ENCODE measurements around the gene TUBD1.

TUBD1 gene

GRCh38 chr17:59837308-59838051 is 55.3 kb downstream of the TUBD1 start:
- no peak overlapping the region for H2AFZ ChIP-seq (ENCODE audit: low read depth, low read length, severe bottlenecking)
- no peaks in the 10 kb centered on the region for H4K20me1 ChIP-seq (ENCODE audit: low read depth, low read length)
- TF ChIP-seq EZH2phosphoT487 (conservative IDR thresholded peaks at IDR 0.05; ENCODE audit: low read length) (no peak), CTCF (IDR thresholded peaks at IDR 0.05; ENCODE audit: insufficient read depth, low read length, poor library complexity, severe bottlenecking) (no peak)
- H3K79me2 ChIP-seq (ENCODE audit: insufficient read depth, low read length) = no peaks in the 10 kb centered on the region
- peak overlapping the region; percentile 13 for H3K4me2 ChIP-seq (ENCODE audit: low read depth, low read length, poor library complexity, severe bottlenecking)
- H3K27ac ChIP-seq (ENCODE audit: low read depth, low read length) = no peak overlapping the region
- H3K4me3 ChIP-seq (ENCODE audit: insufficient read depth, low read length, poor library complexity, severe bottlenecking) = no peak overlapping the region
- H3K9ac ChIP-seq (ENCODE audit: low read length) = no peak overlapping the region
- H3K9me2 ChIP-seq (replicated peaks; ENCODE audit: insufficient read depth, low read length) = no peaks in the 10 kb centered on the region
- 0 out of 2 replicates have a peak, but pooled peaks cover 4% of the 10 kb centered on the region for H3K36me3 ChIP-seq (ENCODE audit: low read length)
- peaks cover 3% of the 10 kb centered on the region; the same call in 1 of the 2 replicates for H3F3A ChIP-seq (ENCODE audit: insufficient read depth)
- no peaks in the 10 kb centered on the region for H3K9me3 ChIP-seq (ENCODE audit: insufficient read depth, low read length)
- no peaks in the 10 kb centered on the region for H3K27me3 ChIP-seq (ENCODE audit: low read length)

- Histone ChIP-seq H3K9me2 (replicated peaks; ENCODE audit: insufficient read depth, low read length) (no peaks in the 10 kb centered on the region), H3K4me2 (ENCODE audit: low read depth, low read length, poor library complexity, severe bottlenecking) (peak overlapping the region; percentile 8), H3F3A (ENCODE audit: insufficient read depth) (peaks cover 6% of the 10 kb centered on the region; the same call in 1 of the 2 replicates), H3K9ac (ENCODE audit: low read length) (no peak overlapping the region), H3K4me3 (ENCODE audit: insufficient read depth, low read length, poor library complexity, severe bottlenecking) (no peak overlapping the region), H4K20me1 (ENCODE audit: low read depth, low read length) (no peaks in the 10 kb centered on the region), H3K79me2 (ENCODE audit: insufficient read depth, low read length) (no peaks in the 10 kb centered on the region), H3K27ac (ENCODE audit: low read depth, low read length) (peak overlapping the region; percentile 53), H2AFZ (ENCODE audit: low read depth, low read length, severe bottlenecking) (no peak overlapping the region), H3K36me3 (ENCODE audit: low read length) (no peaks in the 10 kb centered on the region), H3K9me3 (ENCODE audit: insufficient read depth, low read length) (no peaks in the 10 kb centered on the region), H3K27me3 (ENCODE audit: low read length) (no peaks in the 10 kb centered on the region)
- no peak for TF ChIP-seq EZH2phosphoT487 (conservative IDR thresholded peaks at IDR 0.05; ENCODE audit: low read length)
- TF ChIP-seq CTCF (IDR thresholded peaks at IDR 0.05; ENCODE audit: insufficient read depth, low read length, poor library complexity, severe bottlenecking) = no peak
Measured at GRCh38 chr17:59832883-59833379, 59.8 kb downstream of the TUBD1 start.

GRCh38 chr17:59830846-59831486 is 61.8 kb downstream of the TUBD1 start:
- Histone ChIP-seq H3K9me3 (ENCODE audit: insufficient read depth, low read length) (no peaks in the 10 kb centered on the region), H3K27ac (ENCODE audit: low read depth, low read length) (peak overlapping the region; percentile 48; the same call in 1 of the 2 replicates), H3F3A (ENCODE audit: insufficient read depth) (peaks cover 6% of the 10 kb centered on the region; the same call in 1 of the 2 replicates), H3K4me3 (ENCODE audit: insufficient read depth, low read length, poor library complexity, severe bottlenecking) (no peak overlapping the region), H2AFZ (ENCODE audit: low read depth, low read length, severe bottlenecking) (no peak overlapping the region), H3K36me3 (ENCODE audit: low read length) (no peaks in the 10 kb centered on the region), H3K27me3 (ENCODE audit: low read length) (no peaks in the 10 kb centered on the region), H3K79me2 (ENCODE audit: insufficient read depth, low read length) (no peaks in the 10 kb centered on the region), H3K4me2 (ENCODE audit: low read depth, low read length, poor library complexity, severe bottlenecking) (no peak overlapping the region), H3K9ac (ENCODE audit: low read length) (no peak overlapping the region), H3K9me2 (replicated peaks; ENCODE audit: insufficient read depth, low read length) (no peaks in the 10 kb centered on the region), H4K20me1 (ENCODE audit: low read depth, low read length) (no peaks in the 10 kb centered on the region)
- no peak for TF ChIP-seq EZH2phosphoT487 (conservative IDR thresholded peaks at IDR 0.05; ENCODE audit: low read length)
- no peak for TF ChIP-seq CTCF (IDR thresholded peaks at IDR 0.05; ENCODE audit: insufficient read depth, low read length, poor library complexity, severe bottlenecking)
